ENCODE measurements around the gene STX8.

DNA sequence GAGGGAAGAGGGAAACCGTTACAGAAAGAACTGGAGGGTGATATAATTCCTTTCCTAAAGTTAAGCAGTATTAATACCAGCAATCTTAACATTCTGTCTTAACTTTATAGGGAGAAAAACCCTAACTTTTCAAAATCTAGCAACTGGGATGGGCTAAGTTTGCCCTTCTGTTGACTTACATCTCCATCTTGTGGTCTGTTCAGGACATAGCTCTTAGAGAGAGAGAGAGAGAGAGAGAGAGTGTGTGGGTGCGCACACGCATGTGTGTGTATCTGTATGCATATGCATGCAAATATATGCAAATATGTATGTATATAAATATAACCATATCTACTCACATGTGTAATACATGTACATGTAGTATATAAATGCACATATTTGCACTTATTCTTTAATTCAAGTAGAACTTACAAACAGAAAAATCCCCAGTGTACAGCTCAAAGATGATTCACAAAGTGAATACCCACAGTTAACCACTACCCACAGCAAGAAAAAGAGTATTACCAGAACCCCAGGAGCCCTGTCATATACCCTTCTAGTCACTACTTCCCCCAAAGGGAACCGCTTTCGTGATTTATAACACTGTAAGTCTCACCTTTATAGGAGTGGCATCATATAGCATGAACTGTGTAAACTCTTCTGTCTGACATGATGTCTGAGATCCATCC is 46.5 kb downstream of the STX8 start:
- TF ChIP-seq POLR2AphosphoS5 (IDR thresholded peaks at IDR 0.05; ENCODE audit: low read depth, low read length) (no peak), SIN3A (IDR thresholded peaks at IDR 0.05; ENCODE audit: borderline replicate concordance, insufficient read depth, low read length) (no peak), TAF1 (IDR thresholded peaks at IDR 0.05; ENCODE audit: borderline replicate concordance, insufficient read depth, low read length) (no peak), FOXP2 (optimal IDR thresholded peaks at IDR 0.05; ENCODE audit: borderline replicate concordance, extremely low read depth, extremely low read length, insufficient read depth) (no peak)
- TF ChIP-seq, protein P1, sequence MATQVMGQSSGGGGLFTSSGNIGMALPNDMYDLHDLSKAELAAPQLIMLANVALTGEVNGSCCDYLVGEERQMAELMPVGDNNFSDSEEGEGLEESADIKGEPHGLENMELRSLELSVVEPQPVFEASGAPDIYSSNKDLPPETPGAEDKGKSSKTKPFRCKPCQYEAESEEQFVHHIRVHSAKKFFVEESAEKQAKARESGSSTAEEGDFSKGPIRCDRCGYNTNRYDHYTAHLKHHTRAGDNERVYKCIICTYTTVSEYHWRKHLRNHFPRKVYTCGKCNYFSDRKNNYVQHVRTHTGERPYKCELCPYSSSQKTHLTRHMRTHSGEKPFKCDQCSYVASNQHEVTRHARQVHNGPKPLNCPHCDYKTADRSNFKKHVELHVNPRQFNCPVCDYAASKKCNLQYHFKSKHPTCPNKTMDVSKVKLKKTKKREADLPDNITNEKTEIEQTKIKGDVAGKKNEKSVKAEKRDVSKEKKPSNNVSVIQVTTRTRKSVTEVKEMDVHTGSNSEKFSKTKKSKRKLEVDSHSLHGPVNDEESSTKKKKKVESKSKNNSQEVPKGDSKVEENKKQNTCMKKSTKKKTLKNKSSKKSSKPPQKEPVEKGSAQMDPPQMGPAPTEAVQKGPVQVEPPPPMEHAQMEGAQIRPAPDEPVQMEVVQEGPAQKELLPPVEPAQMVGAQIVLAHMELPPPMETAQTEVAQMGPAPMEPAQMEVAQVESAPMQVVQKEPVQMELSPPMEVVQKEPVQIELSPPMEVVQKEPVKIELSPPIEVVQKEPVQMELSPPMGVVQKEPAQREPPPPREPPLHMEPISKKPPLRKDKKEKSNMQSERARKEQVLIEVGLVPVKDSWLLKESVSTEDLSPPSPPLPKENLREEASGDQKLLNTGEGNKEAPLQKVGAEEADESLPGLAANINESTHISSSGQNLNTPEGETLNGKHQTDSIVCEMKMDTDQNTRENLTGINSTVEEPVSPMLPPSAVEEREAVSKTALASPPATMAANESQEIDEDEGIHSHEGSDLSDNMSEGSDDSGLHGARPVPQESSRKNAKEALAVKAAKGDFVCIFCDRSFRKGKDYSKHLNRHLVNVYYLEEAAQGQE (IDR thresholded peaks at IDR 0.05; ENCODE audit: insufficient read depth in 1 of 2, low read depth in 2 of 2, low read length in 2 of 2) = no peak
